COLO668 (cell line): ENCODE measurements around the gene CBARP.

ENCODE experiments used
- DNase-seq: peaks from one replicate; lab custom pipeline; 2025; ENCODE audit not compliant: unreplicated experiment; lab: John Stamatoyannopoulos, UW

CBARP gene, protein sequence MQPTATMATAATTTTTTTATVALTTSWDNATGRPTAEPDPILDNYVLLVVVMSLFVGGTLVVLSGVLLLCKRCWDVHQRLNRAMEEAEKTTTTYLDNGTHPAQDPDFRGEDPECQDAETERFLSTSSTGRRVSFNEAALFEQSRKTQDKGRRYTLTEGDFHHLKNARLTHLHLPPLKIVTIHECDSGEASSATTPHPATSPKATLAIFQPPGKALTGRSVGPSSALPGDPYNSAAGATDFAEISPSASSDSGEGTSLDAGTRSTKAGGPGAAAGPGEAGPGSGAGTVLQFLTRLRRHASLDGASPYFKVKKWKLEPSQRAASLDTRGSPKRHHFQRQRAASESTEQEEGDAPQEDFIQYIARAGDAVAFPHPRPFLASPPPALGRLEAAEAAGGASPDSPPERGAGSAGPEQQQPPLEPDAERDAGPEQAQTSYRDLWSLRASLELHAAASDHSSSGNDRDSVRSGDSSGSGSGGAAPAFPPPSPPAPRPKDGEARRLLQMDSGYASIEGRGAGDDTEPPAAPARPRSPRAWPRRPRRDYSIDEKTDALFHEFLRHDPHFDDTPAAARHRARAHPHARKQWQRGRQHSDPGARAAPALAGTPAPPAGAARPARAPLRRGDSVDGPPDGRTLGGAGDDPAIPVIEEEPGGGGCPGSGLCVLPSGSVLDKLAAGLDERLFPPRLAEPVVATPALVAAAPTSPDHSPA

DNA sequence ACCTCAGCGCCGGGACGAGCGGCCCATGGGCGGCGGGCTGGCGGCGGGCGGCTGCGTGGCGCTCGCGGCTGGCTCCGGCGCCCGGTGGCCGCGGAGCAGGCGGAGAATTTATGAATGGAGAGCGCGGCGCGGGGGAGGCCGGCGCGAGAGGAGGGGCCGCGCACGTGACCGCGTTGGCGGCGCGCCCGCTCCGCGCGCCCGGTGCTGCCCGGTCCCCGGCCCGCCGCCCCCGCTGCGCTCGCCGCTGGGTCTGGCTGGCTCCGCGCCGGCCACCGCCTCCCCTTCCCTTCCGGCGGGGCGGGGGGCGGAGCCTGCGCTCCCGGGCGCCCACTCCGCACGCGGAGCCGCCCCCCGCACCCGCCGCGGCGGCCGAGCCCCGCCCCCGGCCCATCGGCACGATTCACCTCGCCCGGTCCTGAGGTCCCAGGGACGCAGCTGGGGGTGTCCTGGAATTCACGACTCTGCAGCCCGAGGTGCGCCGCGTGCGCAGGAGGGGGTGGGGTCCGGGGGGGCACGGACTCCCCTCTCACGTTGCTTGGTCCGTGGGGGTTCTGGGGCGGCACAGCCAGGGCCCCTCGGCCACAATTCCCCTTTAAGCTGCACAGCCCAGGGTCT is at the start of gene CBARP:
Gene CBARP, minus strand, starts transcription at position 252 of the 615 bp plus-strand sequence. CDS start 1,905 bp downstream, outside the sequence.
- DNase-seq: peak; percentile 44

- DNase-seq: no peak
These were observed 48.9 kb upstream of the CBARP start for GRCh38 chr19:1286487-1287353.

DNA sequence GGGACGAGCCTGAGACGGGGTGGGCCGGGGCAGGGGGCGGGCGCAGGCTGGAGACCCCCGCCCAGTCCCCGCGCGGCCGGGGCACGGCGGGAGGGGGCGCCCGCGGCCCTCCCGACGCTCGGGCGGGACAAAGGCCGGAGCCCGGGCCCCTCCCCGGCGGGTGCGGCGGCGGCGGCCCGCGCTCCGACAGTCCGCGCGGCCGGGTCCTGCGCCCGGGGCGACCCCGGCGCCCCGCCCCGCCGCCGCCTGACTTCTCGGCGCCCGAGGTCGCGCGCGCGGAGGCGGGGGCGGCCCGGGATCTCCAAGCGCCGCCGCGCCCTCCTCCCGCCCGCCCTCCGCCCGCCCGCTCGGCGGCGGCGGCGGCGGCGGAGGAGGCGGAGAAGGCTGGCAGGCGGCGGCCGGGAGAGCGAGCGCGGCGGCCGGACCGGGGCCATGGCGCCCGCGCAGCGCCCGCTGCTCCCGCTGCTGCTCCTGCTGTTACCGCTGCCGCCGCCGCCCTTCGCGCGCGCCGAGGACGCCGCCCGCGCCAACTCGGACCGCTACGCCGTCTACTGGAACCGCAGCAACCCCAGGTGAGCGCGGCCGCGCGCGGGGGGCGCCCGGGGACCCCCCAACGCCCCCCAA is 48.0 kb upstream of the CBARP start, which contains the start of gene EFNA2:
Gene EFNA2, plus strand, starts transcription at position 137 of the 624 bp plus-strand sequence. Its CDS starts 296 bp downstream, at position 433.
- DNase-seq: peak; percentile 20

GRCh38 chr19:1284979-1285736 is 47.4 kb upstream of the CBARP start:
- no peak for DNase-seq

DNA sequence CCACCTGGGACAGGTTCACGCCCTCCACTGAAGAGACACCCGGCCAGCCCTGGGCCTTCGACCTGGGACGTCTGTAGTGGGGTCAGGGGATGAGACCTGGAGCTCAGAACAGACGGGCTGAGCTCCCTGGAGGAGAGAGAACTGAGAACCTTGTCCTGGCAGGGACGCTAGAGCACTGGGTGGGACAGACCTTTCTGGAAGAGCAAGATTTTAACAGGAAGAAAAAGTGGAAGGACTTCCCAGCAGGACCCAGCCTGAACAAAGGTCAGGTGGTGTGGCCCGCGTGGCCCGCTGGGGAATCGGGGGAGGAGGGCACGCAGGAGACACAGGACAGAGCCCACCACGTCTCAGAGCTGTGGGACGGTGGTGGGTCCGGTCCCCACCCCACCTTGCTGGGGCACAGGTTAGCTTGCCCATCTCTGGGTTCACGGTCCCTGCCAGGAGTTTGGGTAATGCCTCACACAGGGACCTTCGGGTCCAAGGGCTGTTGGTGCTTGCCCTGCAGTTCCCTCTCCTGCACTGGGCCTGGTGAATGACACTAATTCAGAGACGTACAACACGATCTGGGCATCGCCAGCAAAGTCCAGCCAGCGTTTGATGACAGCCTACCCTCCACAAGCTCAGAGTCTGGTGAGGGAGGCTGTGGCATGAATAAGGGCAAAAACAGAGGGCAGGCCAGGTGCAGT is 46.6 kb upstream of the CBARP start:
- DNase-seq: no peak

GRCh38 chr19:1283917-1284292 is 46.1 kb upstream of the CBARP start:
- no peak for DNase-seq

GRCh38 chr19:1283207-1283916 is 45.6 kb upstream of the CBARP start:
- DNase-seq: no peak

DNA sequence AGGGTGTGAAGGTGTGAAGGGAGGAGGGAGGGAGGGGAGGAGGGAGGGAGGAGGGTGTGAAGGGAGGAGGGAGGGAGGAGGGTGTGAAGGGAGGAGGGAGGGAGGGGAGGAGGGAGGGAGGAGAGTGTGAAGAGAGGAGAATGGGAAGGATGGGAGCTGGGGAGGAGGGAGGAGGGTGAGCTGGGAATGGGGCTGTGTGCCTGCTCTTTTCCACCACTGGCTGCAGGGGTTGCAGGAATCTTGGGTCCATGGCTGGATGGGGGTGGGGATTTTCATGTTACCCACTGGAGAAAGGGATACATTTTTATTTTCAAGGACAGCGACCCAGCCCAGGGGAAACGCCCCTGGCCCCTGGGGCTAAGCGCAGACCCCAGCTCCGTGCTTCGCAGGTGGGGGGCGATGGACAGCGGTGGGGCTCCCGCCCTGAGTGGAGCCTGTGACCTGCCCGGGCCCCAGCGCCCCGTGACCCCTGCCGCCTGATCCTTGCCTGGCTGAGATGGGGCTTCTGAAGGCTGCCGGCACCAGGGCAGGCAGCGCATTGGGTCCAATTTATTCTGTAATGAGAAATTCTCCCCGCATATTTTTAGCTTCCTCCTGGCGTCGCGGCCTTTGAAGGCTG is 44.9 kb upstream of the CBARP start:
- DNase-seq: no peak

DNA sequence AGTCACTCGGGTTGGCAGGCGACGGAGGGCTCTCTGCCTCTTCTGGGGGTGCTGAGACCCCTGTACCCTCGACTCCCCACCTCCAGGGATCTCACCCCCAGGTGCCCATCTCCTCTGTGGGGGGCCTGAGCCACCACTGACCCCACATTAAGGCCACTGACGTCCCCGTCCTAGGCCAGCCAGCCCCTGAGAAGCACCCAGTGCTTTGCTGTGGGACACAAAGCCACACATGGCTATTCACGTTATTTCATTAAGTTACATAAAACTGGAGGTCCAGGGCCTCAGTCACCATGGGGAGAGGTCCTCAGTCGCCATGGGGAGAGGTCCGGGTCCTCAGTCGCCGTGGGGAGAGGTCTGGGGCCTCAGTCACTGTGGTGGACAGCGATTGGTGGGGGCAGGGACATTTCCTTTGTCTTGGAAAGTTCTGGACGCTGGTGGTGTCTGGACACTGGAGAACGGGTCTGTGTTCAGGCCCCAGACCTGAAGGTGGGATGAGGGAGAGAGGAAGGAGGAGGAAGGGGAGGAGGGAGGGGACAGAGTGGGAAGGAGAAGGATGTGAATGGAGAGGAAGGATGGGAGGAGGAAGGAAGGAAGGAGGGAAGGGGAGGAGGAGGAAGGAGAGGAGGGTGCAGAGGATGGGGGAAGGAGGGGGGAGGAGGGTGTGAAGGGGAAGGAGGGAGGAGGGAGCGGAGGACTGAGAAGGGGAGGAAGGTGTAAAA is 43.9 kb upstream of the CBARP start:
- DNase-seq: no peak

DNA sequence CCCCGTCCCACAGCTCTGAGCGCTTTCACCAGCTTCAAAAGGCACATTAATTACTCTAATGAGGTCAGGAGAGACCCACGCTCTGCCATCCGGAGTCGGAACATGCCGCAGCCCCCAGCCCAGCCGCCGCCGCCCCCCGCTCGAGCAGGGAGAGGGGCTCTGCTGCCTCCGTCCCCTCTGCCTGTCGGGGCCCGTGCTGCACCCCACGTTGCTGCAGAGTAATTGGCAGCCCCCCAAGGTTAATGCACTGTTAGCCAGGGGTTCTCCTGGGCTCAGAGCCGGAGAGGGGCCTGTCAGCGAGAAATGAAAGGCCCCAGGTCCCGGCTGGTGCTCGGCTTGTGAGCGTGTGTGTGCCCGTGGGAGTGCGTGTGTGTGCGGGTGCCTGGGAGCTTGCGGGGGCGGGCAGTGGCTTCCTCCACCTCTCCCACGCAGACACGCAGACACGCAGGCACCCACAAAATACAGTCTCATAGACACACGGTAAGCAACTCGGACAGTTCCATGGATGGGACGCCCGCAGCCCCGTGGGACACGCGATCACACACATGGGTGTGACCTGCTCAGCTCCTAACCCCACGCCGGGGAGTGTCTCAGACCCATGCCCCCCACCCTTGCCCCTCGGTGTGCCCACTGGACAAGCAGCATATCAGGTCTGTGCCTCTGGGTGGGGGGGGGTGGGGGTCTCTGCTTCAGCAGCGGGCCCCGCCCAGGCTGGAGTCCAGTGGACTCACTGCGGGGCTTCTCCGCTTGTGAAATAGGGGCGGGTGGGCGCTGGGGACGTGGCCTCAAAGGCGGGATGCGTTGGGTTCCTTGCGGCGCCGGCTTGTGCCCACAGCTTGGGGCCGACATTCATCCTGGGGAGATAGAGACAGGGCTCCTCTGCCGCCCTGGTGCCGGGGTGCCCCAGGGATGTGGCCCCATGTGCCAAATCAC is 43.1 kb upstream of the CBARP start:
- DNase-seq: no peak

DNA sequence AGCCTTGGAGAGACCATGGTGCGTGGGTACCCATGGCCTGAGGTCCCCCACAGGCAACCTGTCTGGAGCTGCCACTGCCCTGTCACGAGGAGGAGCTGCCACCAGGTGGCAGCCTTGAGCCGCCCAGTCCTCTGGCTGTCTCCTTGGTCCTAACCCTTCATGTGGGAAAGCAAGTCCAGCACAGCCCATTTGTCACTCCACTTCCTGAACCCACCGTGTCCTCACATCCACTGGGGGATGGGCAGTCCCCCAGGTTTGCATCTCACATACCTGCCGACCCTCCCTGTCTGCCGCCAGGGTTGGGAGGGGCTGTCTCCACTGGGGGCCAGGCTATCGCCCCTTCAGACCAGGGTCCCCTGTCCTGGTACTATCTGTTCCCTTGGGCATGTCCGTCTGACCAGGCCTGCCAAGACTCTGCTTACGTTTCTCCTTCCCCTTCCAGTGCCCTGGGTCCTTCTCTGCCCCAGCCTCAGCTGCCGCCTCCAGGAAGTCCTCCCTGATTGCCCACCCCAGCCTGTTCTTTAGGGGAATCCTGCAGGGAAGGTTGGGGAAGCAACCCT is 42.1 kb upstream of the CBARP start:
- DNase-seq: peak; percentile 81

- no peak for DNase-seq
These were observed 41.2 kb upstream of the CBARP start for GRCh38 chr19:1278713-1279660.

GRCh38 chr19:1278074-1278473 is 40.3 kb upstream of the CBARP start:
- no peak for DNase-seq

DNA sequence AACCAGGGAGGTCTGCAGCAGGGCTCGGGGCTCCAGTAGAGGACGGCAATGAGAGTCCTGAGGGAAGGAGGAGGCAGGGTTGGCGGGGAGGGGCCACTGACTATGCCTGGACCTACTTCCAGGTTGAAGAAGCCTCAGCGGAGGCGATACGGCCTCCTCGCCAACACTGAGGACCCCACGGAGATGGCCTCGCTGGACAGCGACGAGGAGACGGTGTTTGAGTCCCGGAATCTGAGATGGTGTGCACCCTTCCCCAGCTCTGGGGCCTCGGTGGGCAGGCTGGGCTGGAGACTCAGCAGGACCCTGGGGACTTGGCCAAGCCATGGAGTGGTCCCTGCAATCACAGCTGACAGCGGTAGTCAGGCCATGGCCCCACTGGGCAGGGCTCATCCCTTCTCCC is 39.3 kb upstream of the CBARP start:
- no peak for DNase-seq

DNA sequence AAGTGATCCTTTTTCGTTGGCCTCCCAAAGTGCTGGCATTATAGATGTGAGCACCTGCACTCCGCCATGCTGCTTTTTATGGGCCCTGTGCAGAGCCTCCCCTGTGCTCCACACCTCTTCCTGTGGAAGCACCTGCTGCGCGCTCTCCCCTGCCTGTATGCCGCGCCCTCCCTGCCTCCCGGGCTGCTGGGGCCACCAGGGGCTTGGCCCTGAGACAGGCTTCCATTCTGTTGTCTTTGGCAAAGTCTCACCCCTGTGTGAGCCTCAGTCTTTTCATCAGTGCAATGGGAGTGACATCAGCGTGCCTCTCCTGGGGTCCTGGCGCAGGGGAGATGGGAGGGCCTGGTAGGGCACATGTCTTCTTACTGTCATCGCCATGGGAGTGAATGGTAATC is 38.8 kb upstream of the CBARP start:
- peak; percentile 78 for DNase-seq
